ENCODE measurements around the gene ABHD15.

- TF ChIP-seq CTCF (IDR thresholded peaks at IDR 0.05; ENCODE audit: extremely low read depth in 1 of 2, insufficient read depth in 1 of 2, low read depth in 1 of 2, low read length in 2 of 2) (no peak), POLR2A (IDR thresholded peaks at IDR 0.05; ENCODE audit: low read depth, low read length) (no peak), GATA2 (IDR thresholded peaks at IDR 0.05; ENCODE audit: insufficient read depth, insufficient read length, low read depth, low read length) (no peak), POLR2AphosphoS5 (IDR thresholded peaks at IDR 0.05; ENCODE audit: insufficient read depth, low read depth, low read length) (no peak), EZH2 (IDR thresholded peaks at IDR 0.05; ENCODE audit: borderline replicate concordance, low read depth, low read length, severe bottlenecking) (no peak)
These were observed 16.7 kb upstream of the ABHD15 start for GRCh38 chr17:29583324-29584248.

All from endothelial cell of umbilical vein (primary cell).